Tibial nerve (tissue), 3 donors: ENCODE data around the gene RPS6KB1.
"Not testable (repeated sequence)": the region's sequence is repeated elsewhere in the genome, so short reads cannot be mapped to it uniquely, and the experiment has no call there.

ENCODE experiments used
- CTCF ChIP-seq, 5 experiments: fragments of 200-600 bp in 3 of 5; fragments of 450-650 bp in 2 of 5; sonication (generic) in 3 of 5; IDR thresholded peaks; one replicate each; pipeline ENCODE4 v1.5.1; 2016 to 2019; ENCODE audit warnings: antibody characterized with exemption in 5 of 5, mild to moderate bottlenecking in 3 of 5, moderate library complexity in 2 of 5
- POLR2A ChIP-seq, 2 donors: fragments of 450-650 bp; IDR thresholded peaks; one replicate each; pipeline ENCODE4 v1.6.1; 2017; ENCODE audit warnings: antibody characterized with exemption in 2 of 2, mild to moderate bottlenecking in 2 of 2, moderate library complexity in 2 of 2

GRCh38 chr17:59873414-59873813, 19.5 kb upstream of the RPS6KB1 start:
- TF ChIP-seq POLR2A, CTCF (IDR thresholded peaks at IDR 0.05): not testable (repeated sequence)
